Measurements from ENCODE around the gene FAAP20.

- TF ChIP-seq CTCF (IDR thresholded peaks at IDR 0.05) = peak in 3 of 6 experiments; percentile 23 to 27 (median 27)
- TF ChIP-seq POLR2A (IDR thresholded peaks at IDR 0.05) = peak in 1 of 2 donors; percentile 45
Measured at GRCh38 chr1:2205191-2205952, 10.8 kb upstream of the FAAP20 start.

Data from Peyer's patch (tissue), 4 donors.